SU-DHL-6 (cell line): ENCODE measurements around the gene FATE1.

Source experiments
- CTCF ChIP-seq: fragments of 200-600 bp; sonication (generic); IDR thresholded peaks from one replicate; pipeline ENCODE4 v1.5.1; 2017; ENCODE audit warnings: antibody characterized with exemption, mild to moderate bottlenecking, low read length, moderate library complexity; ENCODE audit not compliant: insufficient read depth, poor library complexity, severe bottlenecking
- EZH2phosphoT487 ChIP-seq: fragments of 200-600 bp; sonication (generic), shearing (Covaris generic); conservative IDR thresholded peaks from 2 replicates; pipeline ENCODE4 v1.6.1; 2018; ENCODE audit warnings: mild to moderate bottlenecking, antibody characterized with exemption, low read length, moderate library complexity, mixed read lengths

- TF ChIP-seq CTCF (no peak), EZH2phosphoT487 (no peak)
Observed at GRCh38 chrX:151701071-151701470, 14.8 kb upstream of the FATE1 start.
